HepG2 (cell line): ENCODE measurements around the gene MAMSTR. TPM values are rescaled to one million over a fixed set of nuclear protein-coding genes. Genes with fewer than 3 reads are reported as not detected.

Experiments
- FOXC1 ChIP-seq: sonication (generic); formaldehyde crosslinking; IDR thresholded peaks from 2 replicates; pipeline ENCODE4 v1.8.0; 2022; ENCODE audit warnings: mild to moderate bottlenecking, missing genetic modification reagents, borderline replicate concordance
- KAT7 ChIP-seq: IDR thresholded peaks from 2 replicates; pipeline ENCODE4 v1.6.1; 2018; ENCODE audit warnings: borderline replicate concordance, missing compliant biosample characterization
- PHB2 ChIP-seq: fragments of 450-650 bp; IDR thresholded peaks from 2 replicates; pipeline ENCODE4 v1.6.1; 2018; ENCODE audit not compliant: partially characterized antibody
- PITX1 ChIP-seq: sonication (generic); formaldehyde crosslinking; IDR thresholded peaks from 2 replicates; pipeline ENCODE4 v1.5.1; 2020; ENCODE audit warnings: mild to moderate bottlenecking, missing genetic modification reagents
- RBM22 ChIP-seq: fragments of 200-400 bp; formaldehyde crosslinking; optimal IDR thresholded peaks from 2 replicates; pipeline ENCODE3; 2017; ENCODE audit warnings: mild to moderate bottlenecking, low read length, moderate library complexity
- SMAD3 ChIP-seq: sonication (generic); formaldehyde crosslinking; IDR thresholded peaks from 2 replicates; pipeline ENCODE4 v1.4.0; 2020; ENCODE audit warnings: missing genetic modification reagents
- ZNF616 ChIP-seq: sonication (generic); formaldehyde crosslinking; IDR thresholded peaks from 2 replicates; pipeline ENCODE4 v1.5.0; 2020; ENCODE audit warnings: low read depth, mild to moderate bottlenecking, missing genetic modification reagents
- polyA plus RNA-seq, 8 experiments: library from polyadenylated mRNA; depleted of rRNA in 3 of 8; stranded (reverse) in 7 of 8; unstranded in 1 of 8; fragments of >200 nt; fragmentation: Illumina TruSeq in 4 of 8; extraction: Trizol in 4 of 8; gene quantifications; 2 replicates each; pipeline versions ENCODE4 v1.2.1 to v1.2.3, GENCODE V29; 2011 to 2016; ENCODE audit warnings: low read depth in 4 of 8, missing spikeins in 1 of 8, mixed read lengths in 1 of 8; ENCODE audit not compliant: insufficient read depth in 1 of 8
- total RNA-seq, 5 experiments: library from RNA; depleted of rRNA; stranded (reverse); fragments of >200 nt; fragmentation: Illumina TruSeq; extraction: Trizol; gene quantifications; 2 replicates each; pipeline ENCODE4 v1.2.3, GENCODE V29; 2016; ENCODE audit warnings: low read depth in 1 of 5
- TF ChIP-seq, protein P1 (sequence below): IDR thresholded peaks from 2 replicates; pipeline ENCODE4 v1.6.1; 2016; ENCODE audit warnings: mild to moderate bottlenecking, missing biosample characterization, missing genetic modification reagents
- TF ChIP-seq, protein P2 (sequence below): sonication (generic); formaldehyde crosslinking; IDR thresholded peaks from 2 replicates; pipeline ENCODE4 v1.4.0; 2020; ENCODE audit warnings: mild to moderate bottlenecking, missing genetic modification reagents
- TF ChIP-seq, protein P3 (sequence below): sonication (generic); formaldehyde crosslinking; IDR thresholded peaks from 2 replicates; pipeline ENCODE4 v1.5.0; 2020; ENCODE audit warnings: missing genetic modification reagents

MAMSTR gene
- total and polyA plus RNA-seq, 2 of the 13 experiments (the other 11 are each of a cell fraction or from before 2014, with no cell fraction given), result 2.2 to 2.4 TPM

DNA sequence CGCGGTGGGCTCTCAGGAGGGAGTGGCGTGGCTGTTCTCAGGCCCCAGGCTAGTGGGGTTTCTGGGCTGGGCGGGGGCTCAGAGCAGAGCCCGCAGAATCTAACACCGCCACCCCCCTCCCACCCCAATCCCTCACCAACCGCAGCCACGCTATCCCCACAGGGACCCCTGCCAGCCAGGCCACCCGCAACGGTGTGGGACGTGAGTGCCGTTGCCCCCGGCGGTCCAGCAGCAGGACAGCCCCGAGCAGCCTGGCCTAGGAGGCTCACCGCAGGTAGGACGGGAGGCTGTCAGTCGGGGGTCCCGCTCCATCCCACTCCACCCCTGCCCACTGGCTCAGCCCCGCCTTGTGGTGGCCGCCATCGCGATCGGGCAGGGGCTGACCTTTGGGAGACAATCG, 46.5 kb downstream of the MAMSTR start, which contains the start of gene NTN5 (continued):
- TF ChIP-seq, protein P1, sequence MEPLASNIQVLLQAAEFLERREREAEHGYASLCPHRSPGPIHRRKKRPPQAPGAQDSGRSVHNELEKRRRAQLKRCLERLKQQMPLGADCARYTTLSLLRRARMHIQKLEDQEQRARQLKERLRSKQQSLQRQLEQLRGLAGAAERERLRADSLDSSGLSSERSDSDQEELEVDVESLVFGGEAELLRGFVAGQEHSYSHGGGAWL, result no peak
- TF ChIP-seq PITX1 (CRISPR knock-in tag), result no peak
- no peak for TF ChIP-seq ZNF616
- TF ChIP-seq RBM22, result no peak
- TF ChIP-seq, protein P2, sequence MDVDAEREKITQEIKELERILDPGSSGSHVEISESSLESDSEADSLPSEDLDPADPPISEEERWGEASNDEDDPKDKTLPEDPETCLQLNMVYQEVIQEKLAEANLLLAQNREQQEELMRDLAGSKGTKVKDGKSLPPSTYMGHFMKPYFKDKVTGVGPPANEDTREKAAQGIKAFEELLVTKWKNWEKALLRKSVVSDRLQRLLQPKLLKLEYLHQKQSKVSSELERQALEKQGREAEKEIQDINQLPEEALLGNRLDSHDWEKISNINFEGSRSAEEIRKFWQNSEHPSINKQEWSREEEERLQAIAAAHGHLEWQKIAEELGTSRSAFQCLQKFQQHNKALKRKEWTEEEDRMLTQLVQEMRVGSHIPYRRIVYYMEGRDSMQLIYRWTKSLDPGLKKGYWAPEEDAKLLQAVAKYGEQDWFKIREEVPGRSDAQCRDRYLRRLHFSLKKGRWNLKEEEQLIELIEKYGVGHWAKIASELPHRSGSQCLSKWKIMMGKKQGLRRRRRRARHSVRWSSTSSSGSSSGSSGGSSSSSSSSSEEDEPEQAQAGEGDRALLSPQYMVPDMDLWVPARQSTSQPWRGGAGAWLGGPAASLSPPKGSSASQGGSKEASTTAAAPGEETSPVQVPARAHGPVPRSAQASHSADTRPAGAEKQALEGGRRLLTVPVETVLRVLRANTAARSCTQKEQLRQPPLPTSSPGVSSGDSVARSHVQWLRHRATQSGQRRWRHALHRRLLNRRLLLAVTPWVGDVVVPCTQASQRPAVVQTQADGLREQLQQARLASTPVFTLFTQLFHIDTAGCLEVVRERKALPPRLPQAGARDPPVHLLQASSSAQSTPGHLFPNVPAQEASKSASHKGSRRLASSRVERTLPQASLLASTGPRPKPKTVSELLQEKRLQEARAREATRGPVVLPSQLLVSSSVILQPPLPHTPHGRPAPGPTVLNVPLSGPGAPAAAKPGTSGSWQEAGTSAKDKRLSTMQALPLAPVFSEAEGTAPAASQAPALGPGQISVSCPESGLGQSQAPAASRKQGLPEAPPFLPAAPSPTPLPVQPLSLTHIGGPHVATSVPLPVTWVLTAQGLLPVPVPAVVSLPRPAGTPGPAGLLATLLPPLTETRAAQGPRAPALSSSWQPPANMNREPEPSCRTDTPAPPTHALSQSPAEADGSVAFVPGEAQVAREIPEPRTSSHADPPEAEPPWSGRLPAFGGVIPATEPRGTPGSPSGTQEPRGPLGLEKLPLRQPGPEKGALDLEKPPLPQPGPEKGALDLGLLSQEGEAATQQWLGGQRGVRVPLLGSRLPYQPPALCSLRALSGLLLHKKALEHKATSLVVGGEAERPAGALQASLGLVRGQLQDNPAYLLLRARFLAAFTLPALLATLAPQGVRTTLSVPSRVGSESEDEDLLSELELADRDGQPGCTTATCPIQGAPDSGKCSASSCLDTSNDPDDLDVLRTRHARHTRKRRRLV (CRISPR knock-in tag), result no peak
- TF ChIP-seq, protein P3, sequence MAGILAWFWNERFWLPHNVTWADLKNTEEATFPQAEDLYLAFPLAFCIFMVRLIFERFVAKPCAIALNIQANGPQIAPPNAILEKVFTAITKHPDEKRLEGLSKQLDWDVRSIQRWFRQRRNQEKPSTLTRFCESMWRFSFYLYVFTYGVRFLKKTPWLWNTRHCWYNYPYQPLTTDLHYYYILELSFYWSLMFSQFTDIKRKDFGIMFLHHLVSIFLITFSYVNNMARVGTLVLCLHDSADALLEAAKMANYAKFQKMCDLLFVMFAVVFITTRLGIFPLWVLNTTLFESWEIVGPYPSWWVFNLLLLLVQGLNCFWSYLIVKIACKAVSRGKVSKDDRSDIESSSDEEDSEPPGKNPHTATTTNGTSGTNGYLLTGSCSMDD, result no peak
- TF ChIP-seq FOXC1, result no peak
- no peak for TF ChIP-seq KAT7 (CRISPR knock-in tag)
- TF ChIP-seq PHB2, result no peak
- TF ChIP-seq SMAD3 (CRISPR knock-in tag), result no peak
